ENCODE data around the gene EP400. TPM values are rescaled to one million over a fixed set of nuclear protein-coding genes. Genes with fewer than 3 reads are reported as not detected.
A peak's percentile ranks its signal among the peaks of the same experiment; 100 is the strongest.

EP400 gene, protein sequence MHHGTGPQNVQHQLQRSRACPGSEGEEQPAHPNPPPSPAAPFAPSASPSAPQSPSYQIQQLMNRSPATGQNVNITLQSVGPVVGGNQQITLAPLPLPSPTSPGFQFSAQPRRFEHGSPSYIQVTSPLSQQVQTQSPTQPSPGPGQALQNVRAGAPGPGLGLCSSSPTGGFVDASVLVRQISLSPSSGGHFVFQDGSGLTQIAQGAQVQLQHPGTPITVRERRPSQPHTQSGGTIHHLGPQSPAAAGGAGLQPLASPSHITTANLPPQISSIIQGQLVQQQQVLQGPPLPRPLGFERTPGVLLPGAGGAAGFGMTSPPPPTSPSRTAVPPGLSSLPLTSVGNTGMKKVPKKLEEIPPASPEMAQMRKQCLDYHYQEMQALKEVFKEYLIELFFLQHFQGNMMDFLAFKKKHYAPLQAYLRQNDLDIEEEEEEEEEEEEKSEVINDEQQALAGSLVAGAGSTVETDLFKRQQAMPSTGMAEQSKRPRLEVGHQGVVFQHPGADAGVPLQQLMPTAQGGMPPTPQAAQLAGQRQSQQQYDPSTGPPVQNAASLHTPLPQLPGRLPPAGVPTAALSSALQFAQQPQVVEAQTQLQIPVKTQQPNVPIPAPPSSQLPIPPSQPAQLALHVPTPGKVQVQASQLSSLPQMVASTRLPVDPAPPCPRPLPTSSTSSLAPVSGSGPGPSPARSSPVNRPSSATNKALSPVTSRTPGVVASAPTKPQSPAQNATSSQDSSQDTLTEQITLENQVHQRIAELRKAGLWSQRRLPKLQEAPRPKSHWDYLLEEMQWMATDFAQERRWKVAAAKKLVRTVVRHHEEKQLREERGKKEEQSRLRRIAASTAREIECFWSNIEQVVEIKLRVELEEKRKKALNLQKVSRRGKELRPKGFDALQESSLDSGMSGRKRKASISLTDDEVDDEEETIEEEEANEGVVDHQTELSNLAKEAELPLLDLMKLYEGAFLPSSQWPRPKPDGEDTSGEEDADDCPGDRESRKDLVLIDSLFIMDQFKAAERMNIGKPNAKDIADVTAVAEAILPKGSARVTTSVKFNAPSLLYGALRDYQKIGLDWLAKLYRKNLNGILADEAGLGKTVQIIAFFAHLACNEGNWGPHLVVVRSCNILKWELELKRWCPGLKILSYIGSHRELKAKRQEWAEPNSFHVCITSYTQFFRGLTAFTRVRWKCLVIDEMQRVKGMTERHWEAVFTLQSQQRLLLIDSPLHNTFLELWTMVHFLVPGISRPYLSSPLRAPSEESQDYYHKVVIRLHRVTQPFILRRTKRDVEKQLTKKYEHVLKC (N-terminal part only)
- polyA plus RNA-seq (2.3 to 4.8 TPM (median 4.1 TPM) in 3 replicates), polyA minus RNA-seq (8.5 to 24.6 TPM (median 16.6 TPM) in 3 replicates)
- 15.3 TPM for polyA plus RNA-seq (2011; ENCODE audit: low read depth)
- polyA plus RNA-seq (2011; cell fraction: cytosol; rRNA removed) = 4.7 and 4.9 TPM in 2 replicates
- 35.0 and 40.1 TPM in 2 replicates for polyA plus RNA-seq (2011; cell fraction: nucleus; rRNA removed)
- 13.8 and 17.1 TPM in 2 replicates for polyA plus RNA-seq (2012; ENCODE audit: low replicate concordance)
- polyA minus RNA-seq (2011; cell fraction: cytosol; rRNA and poly(A)+ RNA removed) = 7.5 TPM
- polyA minus RNA-seq (2011; cell fraction: nucleus; rRNA and poly(A)+ RNA removed) = 21.0 and 36.5 TPM in 2 replicates

DNA sequence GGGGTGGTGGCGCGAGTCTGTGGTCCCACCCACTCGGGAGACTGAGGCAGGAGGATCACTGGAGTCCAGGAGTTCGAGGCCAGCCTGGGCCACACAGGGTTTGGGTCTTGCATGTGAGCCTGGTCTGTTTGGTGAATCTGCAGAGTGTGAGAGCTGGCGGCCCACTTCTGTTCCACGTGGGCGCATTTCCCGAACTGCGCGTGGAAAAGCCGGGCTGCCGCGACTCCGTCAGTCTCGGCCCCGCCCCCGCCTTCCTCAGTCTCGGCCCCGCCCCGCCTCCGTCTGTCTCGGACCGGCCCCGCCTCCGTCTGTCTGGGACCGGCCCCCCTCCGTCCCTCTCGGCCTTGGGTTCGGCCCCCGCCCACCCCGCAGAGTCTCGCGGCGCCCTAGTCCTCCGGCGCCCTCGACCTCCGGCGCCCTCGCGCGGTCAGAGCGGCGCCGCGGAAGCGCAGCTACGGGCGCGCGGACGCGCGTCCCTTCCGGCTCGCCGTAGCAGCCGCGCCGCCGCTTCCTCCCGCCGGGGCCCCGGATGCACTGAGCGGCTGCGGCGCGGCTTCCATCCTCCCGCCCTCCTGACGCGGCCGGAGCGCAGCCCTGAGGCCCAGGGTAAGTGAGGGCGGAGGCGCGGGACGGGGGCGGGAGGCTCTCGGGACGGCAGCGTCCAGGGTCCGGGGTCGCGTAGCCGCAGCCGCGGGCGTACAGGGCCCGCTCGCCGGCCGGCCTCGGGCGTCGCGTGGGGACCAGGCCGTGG lies at the start of gene EP400:
EP400 (plus strand) TSS at position 512 of the 751 bp plus-strand sequence. CDS start 10,678 bp downstream, outside the sequence.
- Histone ChIP-seq H3K27ac (ENCODE audit: control insufficient read depth, insufficient read depth, low read length) (peak within 1 kb of the TSS; percentile 54), H3K4me1 (ENCODE audit: control insufficient read depth, extremely low read depth, insufficient read depth, low read length) (peaks cover 8% of the 10 kb centered on the region), H3K9ac (ENCODE audit: control insufficient read depth, extremely low read depth, insufficient read depth, low read length) (peak within 1 kb of the TSS; percentile 87), H2AFZ (ENCODE audit: control insufficient read depth, low read length) (peak within 1 kb of the TSS; percentile 97), H3K4me2 (ENCODE audit: control insufficient read depth, extremely low read depth, insufficient read depth, low read depth, low read length) (peak within 1 kb of the TSS; percentile 71), H3K9me3 (ENCODE audit: control insufficient read depth, low read depth, low read length) (no peaks in the 10 kb centered on the region), H3K4me3 (ENCODE audit: control insufficient read depth in 2 of 3, extremely low read depth in 1 of 3, insufficient read depth in 2 of 3, low read depth in 1 of 3, low read length in 3 of 3) (peak within 1 kb of the TSS; percentile 75 to 96 (median 92)), H3K79me2 (ENCODE audit: control insufficient read depth, insufficient read depth, low read length) (peaks cover 44% of the 10 kb centered on the region), H4K20me1 (ENCODE audit: control insufficient read depth, extremely low read depth, insufficient read depth, low read length) (peaks cover under 1% of the 10 kb centered on the region), H3K9me1 (ENCODE audit: control insufficient read depth, extremely low read depth, insufficient read depth, low read length) (no peaks in the 10 kb centered on the region), H3K36me3 (ENCODE audit: control insufficient read depth in 2 of 2, extremely low read depth in 1 of 2, insufficient read depth in 2 of 2, low read length in 2 of 2) (peaks cover 2 to 3% of the 10 kb centered on the region in 2 experiments), H3K27me3 (ENCODE audit: control insufficient read depth, extremely low read depth, insufficient read depth, low read length) (no peaks in the 10 kb centered on the region)
- DNase-seq (ENCODE audit: low read depth, low spot score) = peak; percentile 30
- no peak for TF ChIP-seq EZH2 (IDR thresholded peaks at IDR 0.05; ENCODE audit: low read length)
- TF ChIP-seq, protein P1, sequence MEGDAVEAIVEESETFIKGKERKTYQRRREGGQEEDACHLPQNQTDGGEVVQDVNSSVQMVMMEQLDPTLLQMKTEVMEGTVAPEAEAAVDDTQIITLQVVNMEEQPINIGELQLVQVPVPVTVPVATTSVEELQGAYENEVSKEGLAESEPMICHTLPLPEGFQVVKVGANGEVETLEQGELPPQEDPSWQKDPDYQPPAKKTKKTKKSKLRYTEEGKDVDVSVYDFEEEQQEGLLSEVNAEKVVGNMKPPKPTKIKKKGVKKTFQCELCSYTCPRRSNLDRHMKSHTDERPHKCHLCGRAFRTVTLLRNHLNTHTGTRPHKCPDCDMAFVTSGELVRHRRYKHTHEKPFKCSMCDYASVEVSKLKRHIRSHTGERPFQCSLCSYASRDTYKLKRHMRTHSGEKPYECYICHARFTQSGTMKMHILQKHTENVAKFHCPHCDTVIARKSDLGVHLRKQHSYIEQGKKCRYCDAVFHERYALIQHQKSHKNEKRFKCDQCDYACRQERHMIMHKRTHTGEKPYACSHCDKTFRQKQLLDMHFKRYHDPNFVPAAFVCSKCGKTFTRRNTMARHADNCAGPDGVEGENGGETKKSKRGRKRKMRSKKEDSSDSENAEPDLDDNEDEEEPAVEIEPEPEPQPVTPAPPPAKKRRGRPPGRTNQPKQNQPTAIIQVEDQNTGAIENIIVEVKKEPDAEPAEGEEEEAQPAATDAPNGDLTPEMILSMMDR (optimal IDR thresholded peaks at IDR 0.05 in 1 of 3, IDR thresholded peaks at IDR 0.05 in 1 of 3, conservative IDR thresholded peaks at IDR 0.05 in 1 of 3; ENCODE audit: extremely low read depth in 1 of 3, insufficient read depth in 2 of 3, low read length in 3 of 3) = peak in 2 of 3 experiments; percentile 48 to 77
- FAIRE-seq = no peak
- dilution Hi-C loops (cut with MboI; ENCODE audit: extremely low pct_ligation_motif_present, low sequenced_read_pairs) = no loop called here
